Left cardiac atrium (tissue), 4 donors: Measurements from ENCODE around the gene RTN4RL1. TPM values are rescaled to one million over a fixed set of nuclear protein-coding genes. Genes with fewer than 3 reads are reported as not detected.

Experiments used
- ATAC-seq, 2 donors: fragments of 200-7000 bp; cut with Tn5 transposase; one replicate each; pipeline ENCODE4 v1.9.1; 2020; ENCODE audit warnings: mild to moderate bottlenecking in 2 of 2, moderate library complexity in 2 of 2
- DNase-seq: peaks from one replicate; pipeline ENCODE4 v3.0.0-alpha.2; 2020
- intact Hi-C, 2 donors: fragments of 100-400 bp; cut with DNase I; formaldehyde crosslinking; loops; one replicate each; pipeline versions ENCODE4 v1.14.1 to v1.15.1; 2022 to 2023
- total RNA-seq, 2 donors: library from RNA; stranded (reverse); fragmentation: NEBNext Ultra II Directional; extraction: Animal tissue kit (Norgen Biotek cat#: 25700); gene quantifications; one replicate each; pipeline ENCODE4 v1.2.1, GENCODE V29; 2021
- donor health status: DM: no; HTN: yes; CAD: no.
- donor health status: DM: no; HTN: yes; CAD: no; lungs with severe emphysema.
- donor health status: DM: yes; HTN: yes; CAD: no.
- donor health status: Dilated cardiomyopathy.

RTN4RL1 gene
- total RNA-seq, 2 donors from 2014 or later: 6.2 to 7.6 TPM

- DNase-seq: no peak
- ATAC-seq: no peak
- intact Hi-C loops: loop anchor here in 1 of 2 donors (10.0 kb wide), 1 partner anchor 370 kb away; no protein-coding TSS in a partner anchor
Measured at GRCh38 chr17:2034806-2035540, 9.8 kb upstream of the RTN4RL1 start.

GRCh38 chr17:2034157-2034556 lies 9.0 kb upstream of the RTN4RL1 start:
- intact Hi-C loops: loop anchor here in 1 of 2 donors (10.0 kb wide), 1 partner anchor 369 kb away; no protein-coding TSS in a partner anchor
- no peak for DNase-seq
- no peak for ATAC-seq

GRCh38 chr17:2033153-2033552 lies 8.0 kb upstream of the RTN4RL1 start:
- DNase-seq (no peak), ATAC-seq (no peak)
- intact Hi-C loops: loop anchor here in 1 of 2 donors (10.0 kb wide), 1 partner anchor 368 kb away; no protein-coding TSS in a partner anchor

- intact Hi-C loops: loop anchor here in 1 of 2 donors (10.0 kb wide), 1 partner anchor 366 kb away; no protein-coding TSS in a partner anchor
- ATAC-seq (no peak), DNase-seq (no peak)
Measured at GRCh38 chr17:2030779-2031163, 5.6 kb upstream of the RTN4RL1 start.

GRCh38 chr17:2029911-2030778 lies 5.0 kb upstream of the RTN4RL1 start, which contains the start of gene DPH1:
DPH1 (plus strand) TSS chr17:2030153; CDS start chr17:2030170, 17 bp downstream.
- intact Hi-C loops: loop anchor here (5.0 to 10.0 kb wide), 4 partner anchors 108 to 365 kb away; no protein-coding TSS in a partner anchor
- ATAC-seq: peak; percentile 85 to 90
- peak; percentile 92 for DNase-seq

GRCh38 chr17:2028737-2029136 lies 3.6 kb upstream of the RTN4RL1 start:
- no peak for DNase-seq
- intact Hi-C loops: loop anchor here (5.0 kb wide), 3 partner anchors 106 to 311 kb away; no protein-coding TSS in a partner anchor

GRCh38 chr17:2028234-2028614 lies 3.1 kb upstream of the RTN4RL1 start:
- intact Hi-C loops: loop anchor here (5.0 kb wide), 3 partner anchors 106 to 311 kb away; no protein-coding TSS in a partner anchor
- DNase-seq (no peak), ATAC-seq (no peak)

More at GRCh38 chr17:2028737-2029136, 3.6 kb upstream of the RTN4RL1 start:
- no peak for ATAC-seq

- DNase-seq: no peak
- intact Hi-C loops: loop anchor here (2.0 to 5.0 kb wide), 4 partner anchors 105 to 310 kb away; no protein-coding TSS in a partner anchor
- ATAC-seq: no peak
Measured at GRCh38 chr17:2027528-2028233, 2.5 kb upstream of the RTN4RL1 start.

GRCh38 chr17:2025622-2026309 lies 632 bp upstream of the RTN4RL1 start:
- DNase-seq: peak; percentile 84
- ATAC-seq: peak; percentile 53 to 59
- intact Hi-C loops: loop anchor here (2.0 to 5.0 kb wide), 4 partner anchors 103 to 308 kb away; no protein-coding TSS in a partner anchor

GRCh38 chr17:2024572-2025219 lies 438 bp downstream of the RTN4RL1 start:
- ATAC-seq (peak; percentile 2), DNase-seq (no peak)
- intact Hi-C loops: loop anchor here (5.0 kb wide), 3 partner anchors 102 to 307 kb away; no protein-coding TSS in a partner anchor

GRCh38 chr17:2023692-2024571 lies 1.2 kb downstream of the RTN4RL1 start:
- ATAC-seq (peak; percentile 19 to 23), DNase-seq (peak; percentile 75)
- intact Hi-C loops: no loop called here

- ATAC-seq: no peak
- no peak for DNase-seq
- intact Hi-C loops: no loop called here
Measured at GRCh38 chr17:2023256-2023655, 1.9 kb downstream of the RTN4RL1 start.

- ATAC-seq (no peak), DNase-seq (no peak)
- intact Hi-C loops: no loop called here
Measured at GRCh38 chr17:2022647-2023240, 2.4 kb downstream of the RTN4RL1 start.

GRCh38 chr17:2020721-2021120 lies 4.4 kb downstream of the RTN4RL1 start:
- DNase-seq (peak; percentile 74), ATAC-seq (no peak)
- intact Hi-C loops: no loop called here

- DNase-seq: no peak
- intact Hi-C loops: no loop called here
- ATAC-seq: no peak
Measured at GRCh38 chr17:2019723-2020122, 5.4 kb downstream of the RTN4RL1 start.

GRCh38 chr17:2018716-2019510 lies 6.2 kb downstream of the RTN4RL1 start:
- intact Hi-C loops: no loop called here
- DNase-seq (no peak), ATAC-seq (no peak)
